Measurements from ENCODE around the gene KRTAP12-1. TPM values are rescaled to one million over a fixed set of nuclear protein-coding genes. Genes with fewer than 3 reads are reported as not detected.
"Not testable (repeated sequence)": the region's sequence is repeated elsewhere in the genome, so short reads cannot be mapped to it uniquely, and the experiment has no call there.

Gene KRTAP12-1
- total RNA-seq, 1 donor from 2014 or later = not detected

DNA sequence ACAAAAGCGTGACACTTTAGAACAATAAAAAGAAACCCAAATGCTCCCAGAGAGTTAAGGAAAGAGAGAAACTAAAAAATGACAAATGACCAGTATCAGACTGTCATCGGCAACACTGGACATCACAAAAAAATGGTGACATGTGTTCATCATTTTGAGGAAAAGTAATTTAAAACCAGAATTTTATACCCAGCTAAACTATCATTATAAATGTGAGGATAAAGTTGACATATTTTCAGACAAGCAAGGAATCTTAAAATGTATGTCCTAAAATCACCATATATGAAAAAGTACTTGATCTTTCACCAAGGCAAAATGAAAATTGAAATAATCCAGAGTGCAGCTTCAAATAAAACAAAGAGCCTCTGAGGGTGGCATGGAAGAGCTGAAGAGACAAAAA is 37.1 kb downstream of the KRTAP12-1 start:
- Mint-ChIP-seq H3K27ac (no peak overlapping the region), H3K4me3 (no peak overlapping the region), H3K4me1 (ENCODE audit: unreplicated experiment) (peaks cover 4% of the 10 kb centered on the region), H3K27me3 (peaks cover 9% of the 10 kb centered on the region), H3K36me3 (no peaks in the 10 kb centered on the region), H3K9me3 (peaks cover 18% of the 10 kb centered on the region)
- TF ChIP-seq, protein P1, sequence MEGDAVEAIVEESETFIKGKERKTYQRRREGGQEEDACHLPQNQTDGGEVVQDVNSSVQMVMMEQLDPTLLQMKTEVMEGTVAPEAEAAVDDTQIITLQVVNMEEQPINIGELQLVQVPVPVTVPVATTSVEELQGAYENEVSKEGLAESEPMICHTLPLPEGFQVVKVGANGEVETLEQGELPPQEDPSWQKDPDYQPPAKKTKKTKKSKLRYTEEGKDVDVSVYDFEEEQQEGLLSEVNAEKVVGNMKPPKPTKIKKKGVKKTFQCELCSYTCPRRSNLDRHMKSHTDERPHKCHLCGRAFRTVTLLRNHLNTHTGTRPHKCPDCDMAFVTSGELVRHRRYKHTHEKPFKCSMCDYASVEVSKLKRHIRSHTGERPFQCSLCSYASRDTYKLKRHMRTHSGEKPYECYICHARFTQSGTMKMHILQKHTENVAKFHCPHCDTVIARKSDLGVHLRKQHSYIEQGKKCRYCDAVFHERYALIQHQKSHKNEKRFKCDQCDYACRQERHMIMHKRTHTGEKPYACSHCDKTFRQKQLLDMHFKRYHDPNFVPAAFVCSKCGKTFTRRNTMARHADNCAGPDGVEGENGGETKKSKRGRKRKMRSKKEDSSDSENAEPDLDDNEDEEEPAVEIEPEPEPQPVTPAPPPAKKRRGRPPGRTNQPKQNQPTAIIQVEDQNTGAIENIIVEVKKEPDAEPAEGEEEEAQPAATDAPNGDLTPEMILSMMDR (conservative IDR thresholded peaks at IDR 0.05) = no peak
- no peak for DNase-seq (ENCODE audit: extremely low spot score, unreplicated experiment)

- no peak overlapping the region for H3K4me3 Mint-ChIP-seq
- H3K9me3 Mint-ChIP-seq = peaks cover 18% of the 10 kb centered on the region
- peaks cover 9% of the 10 kb centered on the region for H3K27me3 Mint-ChIP-seq
Measured at GRCh38 chr21:44643741-44644310, 38.1 kb downstream of the KRTAP12-1 start.

GRCh38 chr21:44640761-44641160 is 41.2 kb downstream of the KRTAP12-1 start:
- no peaks in the 10 kb centered on the region for H3K36me3 Mint-ChIP-seq
- no peak for DNase-seq (ENCODE audit: extremely low spot score, unreplicated experiment)
- TF ChIP-seq, protein P1 (conservative IDR thresholded peaks at IDR 0.05) = no peak
- no peaks in the 10 kb centered on the region for H3K4me1 Mint-ChIP-seq (ENCODE audit: unreplicated experiment)
- no peak overlapping the region for H3K4me3 Mint-ChIP-seq
- peaks cover 3% of the 10 kb centered on the region for H3K27me3 Mint-ChIP-seq
- no peak overlapping the region for H3K27ac Mint-ChIP-seq
- peaks cover 18% of the 10 kb centered on the region for H3K9me3 Mint-ChIP-seq

More at GRCh38 chr21:44643741-44644310, 38.1 kb downstream of the KRTAP12-1 start:
- TF ChIP-seq, protein P1 (conservative IDR thresholded peaks at IDR 0.05) = no peak
- Mint-ChIP-seq H3K36me3 (no peaks in the 10 kb centered on the region), H3K27ac (no peak overlapping the region), H3K4me1 (ENCODE audit: unreplicated experiment) (peaks cover 4% of the 10 kb centered on the region)
- no peak for DNase-seq (ENCODE audit: extremely low spot score, unreplicated experiment)

DNA sequence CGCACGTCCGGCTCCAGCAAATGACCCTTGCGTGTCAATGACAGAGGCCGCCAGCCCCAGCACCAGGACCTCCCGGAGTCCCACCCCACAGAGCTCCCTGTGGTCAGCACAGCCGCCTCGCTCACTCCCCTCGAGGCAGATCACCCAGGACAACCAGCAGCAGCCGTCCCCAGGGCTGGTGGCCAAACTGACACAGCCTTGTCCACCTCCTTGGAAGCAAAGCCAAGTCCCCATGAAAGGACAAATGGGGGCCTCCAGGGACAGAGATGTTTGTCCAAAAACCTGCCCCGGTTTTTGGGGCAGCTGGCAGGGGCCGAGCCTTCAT is 42.7 kb downstream of the KRTAP12-1 start:
- no peak overlapping the region for H3K27ac Mint-ChIP-seq
- peak; percentile 48 for DNase-seq (ENCODE audit: extremely low spot score, unreplicated experiment)
- no peaks in the 10 kb centered on the region for H3K36me3 Mint-ChIP-seq
- peaks cover 3% of the 10 kb centered on the region for H3K27me3 Mint-ChIP-seq
- H3K4me3 Mint-ChIP-seq = no peak overlapping the region
- H3K4me1 Mint-ChIP-seq (ENCODE audit: unreplicated experiment) = no peaks in the 10 kb centered on the region
- H3K9me3 Mint-ChIP-seq = peaks cover 14% of the 10 kb centered on the region
- TF ChIP-seq, protein P1 (conservative IDR thresholded peaks at IDR 0.05) = no peak

DNA sequence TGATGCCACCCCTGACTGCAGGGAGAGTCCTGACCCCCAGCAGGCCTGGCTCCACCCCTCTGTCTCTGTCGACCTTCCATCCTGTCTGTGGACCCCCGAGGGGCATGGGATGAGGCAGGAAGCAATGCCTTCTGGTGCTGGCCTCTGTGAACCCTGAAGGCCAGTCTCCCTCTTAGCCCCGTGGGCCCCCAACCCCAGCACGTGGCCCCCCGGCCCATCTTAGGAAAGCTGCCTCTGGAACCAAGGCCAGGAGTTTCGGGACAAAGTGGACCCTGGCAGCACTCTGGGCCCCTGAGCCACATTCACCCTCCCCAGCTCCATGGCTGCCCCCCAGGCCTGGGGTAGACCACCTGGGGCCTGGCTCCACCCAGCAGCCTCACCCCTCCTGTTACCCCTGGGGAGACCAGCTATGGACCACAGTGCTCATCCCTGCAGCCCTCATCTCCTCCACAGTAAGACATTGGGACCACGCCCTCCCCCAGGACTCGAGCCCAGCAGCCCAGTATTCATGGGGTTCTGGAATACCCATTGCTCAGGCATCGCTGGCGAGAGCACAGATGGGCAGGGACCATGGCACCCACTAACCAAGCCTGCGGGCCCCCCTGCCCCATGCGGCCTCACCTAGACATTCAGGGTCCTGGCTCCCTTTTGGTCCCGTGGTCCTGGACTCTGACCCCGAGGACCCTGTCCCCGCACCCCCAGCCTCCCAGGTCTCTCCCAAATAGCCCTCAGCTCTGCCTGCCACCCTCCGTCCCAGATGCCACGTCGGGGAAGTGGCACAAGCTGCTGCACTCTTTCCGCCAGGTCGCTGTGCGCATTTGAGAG is 43.2 kb downstream of the KRTAP12-1 start:
- H3K27ac Mint-ChIP-seq; H3K27me3 Mint-ChIP-seq; H3K36me3 Mint-ChIP-seq; H3K4me1 Mint-ChIP-seq (ENCODE audit: unreplicated experiment); H3K4me3 Mint-ChIP-seq: not testable (repeated sequence)
- peaks cover 14% of the 10 kb centered on the region for H3K9me3 Mint-ChIP-seq
- peak; percentile 55 for DNase-seq (ENCODE audit: extremely low spot score, unreplicated experiment)

DNA sequence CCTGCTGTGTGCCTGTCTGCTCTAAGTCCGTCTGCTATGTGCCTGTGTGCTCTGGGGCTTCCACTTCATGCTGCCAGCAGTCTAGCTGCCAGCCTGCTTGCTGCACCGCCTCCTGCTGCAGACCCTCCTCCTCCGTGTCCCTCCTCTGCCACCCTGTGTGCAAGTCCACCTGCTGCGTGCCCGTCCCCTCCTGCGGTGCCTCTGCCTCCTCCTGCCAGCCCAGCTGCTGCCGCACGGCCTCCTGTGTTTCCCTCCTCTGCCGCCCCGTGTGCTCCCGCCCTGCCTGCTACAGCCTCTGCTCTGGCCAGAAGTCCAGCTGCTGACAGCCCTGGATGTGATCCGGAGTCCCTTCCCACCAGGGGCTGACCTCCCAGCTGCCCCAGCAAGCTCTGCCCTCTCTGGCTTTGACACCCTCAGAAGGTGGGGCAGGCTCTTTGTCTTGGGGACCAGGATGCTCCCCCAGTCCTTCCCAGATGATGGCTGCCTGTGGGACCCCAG is 44.1 kb downstream of the KRTAP12-1 start:
- peaks cover 12% of the 10 kb centered on the region for H3K9me3 Mint-ChIP-seq
- H3K27me3 Mint-ChIP-seq; H3K4me3 Mint-ChIP-seq; H3K27ac Mint-ChIP-seq; H3K4me1 Mint-ChIP-seq (ENCODE audit: unreplicated experiment); H3K36me3 Mint-ChIP-seq: not testable (repeated sequence)
- DNase-seq (ENCODE audit: extremely low spot score, unreplicated experiment) = peak; percentile 22

Measured in type B pancreatic cell (in vitro differentiated cells).